Kidney (tissue), 14 donors: ENCODE measurements around the gene TRIM33. TPM values are rescaled to one million over a fixed set of nuclear protein-coding genes. Genes with fewer than 3 reads are reported as not detected.
A peak's percentile ranks its signal among the peaks of the same experiment; 100 is the strongest.

Source experiments
- DNase-seq, 5 donors: peaks; one replicate each; pipeline ENCODE4 v3.0.0-alpha.2; 2013 to 2020
- FAIRE-seq: peaks from 2 replicates; lab custom pipeline; 2012; peaks lifted over from hg19 to GRCh38; lab: Jason Lieb, UNC
- H3K27ac ChIP-seq, 2 donors: one replicate each; pipeline ENCODE4 v1.7.0; 2013; ENCODE audit warnings: low read depth in 2 of 2, low read length in 2 of 2, inconsistent platforms in 1 of 2
- H3K27me3 ChIP-seq: one replicate; pipeline ENCODE4 v1.7.1; 2013; ENCODE audit warnings: low read length, inconsistent platforms; ENCODE audit not compliant: control insufficient read depth, insufficient read depth
- H3K36me3 ChIP-seq, 3 donors: one replicate each; pipeline versions ENCODE4 v1.7.0 to v1.7.1; 2013; ENCODE audit warnings: low read length in 3 of 3, control low read depth in 1 of 3, inconsistent platforms in 1 of 3; ENCODE audit not compliant: insufficient read depth in 3 of 3, control insufficient read depth in 2 of 3
- H3K4me1 ChIP-seq, 3 donors: one replicate each; pipeline versions ENCODE4 v1.7.0 to v1.7.1; 2013; ENCODE audit warnings: low read length in 3 of 3, inconsistent platforms in 1 of 3, low read depth in 1 of 3; ENCODE audit not compliant: control insufficient read depth in 2 of 3, insufficient read depth in 2 of 3
- H3K4me3 ChIP-seq, 3 donors: one replicate each; pipeline versions ENCODE4 v1.7.0 to v1.8.1; 2013; ENCODE audit warnings: low read length in 3 of 3, control low read depth in 1 of 3, inconsistent platforms in 1 of 3
- H3K9ac ChIP-seq, 3 donors: one replicate each; pipeline versions ENCODE4 v1.7.0 to v1.7.1; 2013; ENCODE audit warnings: low read length in 3 of 3, control low read depth in 1 of 3, inconsistent platforms in 1 of 3
- H3K9me3 ChIP-seq, 3 donors: one replicate each; pipeline versions ENCODE4 v1.7.0 to v1.7.1; 2013; ENCODE audit warnings: low read length in 3 of 3, control low read depth in 1 of 3, inconsistent platforms in 1 of 3; ENCODE audit not compliant: control insufficient read depth in 2 of 3, insufficient read depth in 1 of 3
- intact Hi-C: fragments of 100-400 bp; cut with DNase I; formaldehyde crosslinking; loops from one replicate; pipeline ENCODE4 v1.11.1; 2022
- polyA plus RNA-seq: library from polyadenylated mRNA; stranded (reverse); fragments of 350-450 nt; fragmentation: Illumina TruSeq; extraction: RNeasy Lipid Tissue Mini Kit (QIAGEN cat#74804); gene quantifications from one replicate; pipeline ENCODE4 v1.2.3, GENCODE V29; 2014; ENCODE audit warnings: low read depth, low replicate concordance; ENCODE audit not compliant: insufficient read depth
- total RNA-seq: library from RNA; stranded (reverse); fragmentation: NEBNext Ultra II Directional; extraction: Animal tissue kit (Norgen Biotek cat#: 25700); gene quantifications from one replicate; pipeline ENCODE4 v1.2.1, GENCODE V29; 2021
- TF ChIP-seq, protein P1 (sequence below): IDR thresholded peaks from 3 replicates; pipeline ENCODE4 v1.5.1; 2012; ENCODE audit warnings: mild to moderate bottlenecking, moderate library complexity, borderline replicate concordance; ENCODE audit not compliant: insufficient read depth; ENCODE audit errors: extremely low read depth
- donor health status: control.
- donor health status: control.
- donor health status: control.
- donor health status: control.
- donor health status: control.
- donor health status: DM: yes; HTN: yes; CAD: no.
- donor health status: Normal renal cell carcinoma (clear cell type).

Gene TRIM33
- total and polyA plus RNA-seq, 2 donors from 2014 or later: 13.3 to 36.2 TPM

DNA sequence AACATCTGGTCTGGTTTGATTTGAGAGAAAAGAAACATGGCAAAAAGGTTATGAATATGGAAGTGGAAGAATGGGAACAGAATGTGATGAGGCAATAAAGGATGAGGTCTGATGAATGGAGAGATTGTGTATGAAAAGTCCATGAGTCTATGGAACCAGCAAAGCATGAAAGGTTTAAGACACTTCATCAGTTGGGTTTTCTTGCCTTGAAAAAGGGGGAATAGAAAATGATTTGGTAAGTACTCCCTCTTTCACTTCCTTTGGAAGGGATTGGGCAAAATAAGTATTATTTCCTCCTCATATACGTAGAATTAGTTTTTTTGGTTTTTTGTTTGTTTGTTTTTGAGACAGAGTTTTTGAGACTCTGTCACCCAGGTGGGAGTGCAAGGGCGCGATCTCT, 155.8 kb downstream of the TRIM33 start:
- DNase-seq (no peak), FAIRE-seq (no peak)
- Histone ChIP-seq H3K36me3 (no peaks in the 10 kb centered on the region), H3K27ac (no peak overlapping the region), H3K4me3 (no peak overlapping the region), H3K9me3 (no peaks in the 10 kb centered on the region), H3K9ac (no peak overlapping the region), H3K4me1 (no peaks in the 10 kb centered on the region), H3K27me3 (no peaks in the 10 kb centered on the region)
- TF ChIP-seq, protein P1, sequence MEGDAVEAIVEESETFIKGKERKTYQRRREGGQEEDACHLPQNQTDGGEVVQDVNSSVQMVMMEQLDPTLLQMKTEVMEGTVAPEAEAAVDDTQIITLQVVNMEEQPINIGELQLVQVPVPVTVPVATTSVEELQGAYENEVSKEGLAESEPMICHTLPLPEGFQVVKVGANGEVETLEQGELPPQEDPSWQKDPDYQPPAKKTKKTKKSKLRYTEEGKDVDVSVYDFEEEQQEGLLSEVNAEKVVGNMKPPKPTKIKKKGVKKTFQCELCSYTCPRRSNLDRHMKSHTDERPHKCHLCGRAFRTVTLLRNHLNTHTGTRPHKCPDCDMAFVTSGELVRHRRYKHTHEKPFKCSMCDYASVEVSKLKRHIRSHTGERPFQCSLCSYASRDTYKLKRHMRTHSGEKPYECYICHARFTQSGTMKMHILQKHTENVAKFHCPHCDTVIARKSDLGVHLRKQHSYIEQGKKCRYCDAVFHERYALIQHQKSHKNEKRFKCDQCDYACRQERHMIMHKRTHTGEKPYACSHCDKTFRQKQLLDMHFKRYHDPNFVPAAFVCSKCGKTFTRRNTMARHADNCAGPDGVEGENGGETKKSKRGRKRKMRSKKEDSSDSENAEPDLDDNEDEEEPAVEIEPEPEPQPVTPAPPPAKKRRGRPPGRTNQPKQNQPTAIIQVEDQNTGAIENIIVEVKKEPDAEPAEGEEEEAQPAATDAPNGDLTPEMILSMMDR: no peak
- intact Hi-C loops: no loop called here

DNA sequence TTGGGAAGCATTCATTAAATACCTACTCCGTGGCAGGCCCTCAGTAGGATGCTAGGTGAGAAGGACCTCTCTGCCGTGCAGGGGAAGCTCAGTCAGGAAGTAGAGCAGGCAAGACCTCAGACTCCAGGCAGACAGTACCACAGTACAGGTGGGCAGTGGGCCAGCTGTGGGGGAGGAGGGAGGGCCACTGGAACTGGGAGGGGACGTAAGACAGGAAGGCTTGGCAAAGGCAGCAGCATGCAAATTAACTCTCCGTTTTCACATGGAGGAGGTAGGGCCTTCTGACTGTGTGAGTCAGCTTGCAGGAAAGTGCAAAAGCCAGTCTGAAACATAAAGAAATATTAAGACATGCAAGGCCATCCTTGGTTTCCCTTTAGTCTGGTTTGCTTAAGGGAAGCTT, 157.7 kb downstream of the TRIM33 start:
- H3K4me1 ChIP-seq: no peaks in the 10 kb centered on the region
- no peak overlapping the region for H3K9ac ChIP-seq
- intact Hi-C loops: no loop called here
- DNase-seq: peak; percentile 57 to 85 (median 69)
- H3K27me3 ChIP-seq: no peaks in the 10 kb centered on the region
- H3K9me3 ChIP-seq: no peaks in the 10 kb centered on the region
- TF ChIP-seq, protein P1: no peak
- H3K27ac ChIP-seq: no peak overlapping the region
- FAIRE-seq: no peak
- no peaks in the 10 kb centered on the region for H3K36me3 ChIP-seq
- H3K4me3 ChIP-seq: no peak overlapping the region

DNA sequence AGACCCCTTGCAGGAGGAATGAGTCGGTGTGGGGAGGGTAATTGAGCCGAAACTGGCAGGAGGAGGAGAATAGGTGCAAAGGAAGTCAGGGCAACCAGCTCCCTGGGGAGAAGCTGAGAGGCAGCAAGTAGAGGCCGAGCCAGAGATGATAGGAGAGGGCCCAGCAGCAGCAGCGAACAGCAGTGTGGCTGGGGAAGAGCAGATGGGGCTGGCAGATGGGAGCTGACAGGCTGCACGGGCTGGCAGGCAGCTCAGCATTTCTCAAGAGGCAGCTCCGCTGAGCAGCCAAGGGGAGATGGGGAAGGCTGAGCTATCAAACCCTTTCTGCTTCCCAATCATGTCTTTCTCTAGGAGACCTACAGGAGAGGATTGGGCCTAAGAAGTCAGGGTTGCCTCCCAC, 158.2 kb downstream of the TRIM33 start:
- FAIRE-seq (no peak), DNase-seq (no peak)
- Histone ChIP-seq H3K9me3 (no peaks in the 10 kb centered on the region), H3K27me3 (no peaks in the 10 kb centered on the region), H3K4me3 (no peak overlapping the region), H3K27ac (no peak overlapping the region), H3K4me1 (no peaks in the 10 kb centered on the region), H3K36me3 (no peaks in the 10 kb centered on the region), H3K9ac (no peak overlapping the region)
- TF ChIP-seq, protein P1: no peak
- intact Hi-C loops: no loop called here
